Choroid plexus epithelial cell (primary cell): Measurements from ENCODE around the gene MCM10.

Experiments used
- DNase-seq: peaks from one replicate; pipeline ENCODE4 v3.0.0-alpha.2; 2010; ENCODE audit warnings: low read depth
- H3K4me3 ChIP-seq: 2 replicates; pipeline ENCODE4 v1.5.1; 2011; ENCODE audit warnings: low read depth, mild to moderate bottlenecking, control low read depth, low read length, moderate library complexity
- TF ChIP-seq, protein P1 (sequence below): conservative IDR thresholded peaks from 2 replicates; pipeline ENCODE4 v1.5.1; 2011; ENCODE audit warnings: low read depth, mild to moderate bottlenecking, control low read depth, inconsistent platforms, low read length, moderate library complexity

MCM10 gene

GRCh38 chr10:13160934-13161856, at the start of gene MCM10:
Gene MCM10 (plus strand): TSS chr10:13161558. CDS start chr10:13164203, 2,645 bp downstream.
- TF ChIP-seq, protein P1, sequence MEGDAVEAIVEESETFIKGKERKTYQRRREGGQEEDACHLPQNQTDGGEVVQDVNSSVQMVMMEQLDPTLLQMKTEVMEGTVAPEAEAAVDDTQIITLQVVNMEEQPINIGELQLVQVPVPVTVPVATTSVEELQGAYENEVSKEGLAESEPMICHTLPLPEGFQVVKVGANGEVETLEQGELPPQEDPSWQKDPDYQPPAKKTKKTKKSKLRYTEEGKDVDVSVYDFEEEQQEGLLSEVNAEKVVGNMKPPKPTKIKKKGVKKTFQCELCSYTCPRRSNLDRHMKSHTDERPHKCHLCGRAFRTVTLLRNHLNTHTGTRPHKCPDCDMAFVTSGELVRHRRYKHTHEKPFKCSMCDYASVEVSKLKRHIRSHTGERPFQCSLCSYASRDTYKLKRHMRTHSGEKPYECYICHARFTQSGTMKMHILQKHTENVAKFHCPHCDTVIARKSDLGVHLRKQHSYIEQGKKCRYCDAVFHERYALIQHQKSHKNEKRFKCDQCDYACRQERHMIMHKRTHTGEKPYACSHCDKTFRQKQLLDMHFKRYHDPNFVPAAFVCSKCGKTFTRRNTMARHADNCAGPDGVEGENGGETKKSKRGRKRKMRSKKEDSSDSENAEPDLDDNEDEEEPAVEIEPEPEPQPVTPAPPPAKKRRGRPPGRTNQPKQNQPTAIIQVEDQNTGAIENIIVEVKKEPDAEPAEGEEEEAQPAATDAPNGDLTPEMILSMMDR = peak; percentile 85
- H3K4me3 ChIP-seq = peak within 1 kb of the TSS; percentile 68
- peak; percentile 100 for DNase-seq

- no peak overlapping the region for H3K4me3 ChIP-seq
- TF ChIP-seq, protein P1 = no peak
- DNase-seq = no peak
Measured at GRCh38 chr10:13113544-13113943, 47.8 kb upstream of the MCM10 start.

- no peak for DNase-seq
- TF ChIP-seq, protein P1 = no peak
Measured at GRCh38 chr10:13115832-13116803, 45.2 kb upstream of the MCM10 start.

DNA sequence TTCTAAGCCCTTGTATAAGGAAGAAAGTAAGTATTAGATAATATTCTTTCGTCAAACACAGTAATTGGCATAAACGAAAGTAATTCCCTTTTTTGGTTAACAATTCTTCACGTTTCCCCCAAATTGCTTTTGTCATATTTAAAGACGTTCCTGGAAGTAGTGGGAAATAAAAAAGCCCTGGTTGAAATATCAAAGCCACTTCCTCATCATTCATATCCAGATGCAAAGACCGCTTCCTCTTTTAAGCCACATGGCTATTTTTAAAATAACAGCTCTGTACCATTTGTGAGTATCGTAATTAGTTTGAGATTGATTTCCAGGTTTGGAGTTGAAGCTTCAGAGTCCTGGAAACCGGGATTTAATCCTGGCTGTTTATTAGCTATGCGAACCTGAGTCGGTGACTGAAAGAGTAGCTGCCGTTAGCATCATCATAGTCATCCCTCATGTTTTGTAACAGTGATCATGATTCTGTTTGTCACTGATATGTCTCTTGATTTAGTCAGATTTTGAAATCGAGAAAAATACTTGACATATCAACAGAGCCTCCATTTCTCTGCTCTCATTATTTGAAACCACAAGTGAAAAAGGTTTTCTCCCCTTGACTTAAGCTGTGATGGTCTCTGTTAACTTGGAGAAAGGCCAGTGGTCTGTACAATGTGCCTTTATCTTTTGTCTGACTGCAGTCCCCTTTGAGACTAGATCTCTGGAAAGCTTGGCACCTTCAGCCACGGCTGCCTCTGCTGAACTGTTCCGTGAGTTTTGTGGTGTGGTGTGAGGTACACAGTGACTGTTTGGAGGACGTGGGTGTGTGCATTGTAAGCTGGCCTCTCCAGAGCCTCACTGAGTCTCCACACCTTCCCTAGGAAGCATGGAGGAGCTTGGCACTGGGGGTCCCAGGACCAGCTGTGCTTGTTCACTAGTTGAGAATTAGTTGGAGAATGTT, 43.2 kb upstream of the MCM10 start:
- TF ChIP-seq, protein P1 = no peak
- no peak for DNase-seq
- H3K4me3 ChIP-seq = no peak overlapping the region

More at GRCh38 chr10:13115832-13116803, 45.2 kb upstream of the MCM10 start:
- H3K4me3 ChIP-seq = no peak overlapping the region

DNA sequence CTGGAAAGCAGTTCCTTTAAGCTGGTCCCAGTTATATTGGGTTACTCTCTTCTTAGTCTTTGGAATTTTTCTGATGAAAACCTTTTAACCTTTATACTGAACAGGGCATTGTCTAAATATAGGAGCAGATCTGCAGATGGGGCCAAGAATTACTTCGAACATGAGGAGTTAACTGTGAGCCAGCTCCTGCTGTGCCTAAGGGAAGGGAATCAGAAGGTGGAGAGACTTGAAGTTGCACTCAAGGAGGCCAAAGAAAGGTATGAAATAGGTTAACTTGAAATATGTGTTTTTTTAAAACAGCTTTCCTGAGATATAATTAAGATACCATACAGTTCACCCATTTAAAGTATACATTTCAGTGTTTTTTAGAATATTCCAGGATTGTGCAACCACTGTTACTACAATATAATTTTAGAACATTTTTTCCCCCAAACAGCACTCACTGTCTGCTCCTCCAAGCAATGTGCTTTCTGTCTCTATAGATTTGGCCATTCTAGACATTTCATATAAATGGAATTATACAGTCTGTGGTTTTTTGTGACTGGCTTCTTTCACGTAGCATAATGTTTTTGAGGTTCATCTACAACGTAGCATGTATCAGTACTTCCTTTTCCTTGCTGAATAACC, 42.5 kb upstream of the MCM10 start:
- TF ChIP-seq, protein P1 = no peak
- H3K4me3 ChIP-seq = no peak overlapping the region

More for the DNA sequence above, 42.5 kb upstream of the MCM10 start:
- DNase-seq = peak; percentile 45
